H54 (cell line): Measurements from ENCODE around the gene CECR2.

Experiments used
- DNase-seq: peaks from one replicate; pipeline ENCODE4 v3.0.0; 2011; ENCODE audit warnings: low spot score, mixed read lengths; ENCODE audit not compliant: insufficient read length
- FAIRE-seq: peaks from 3 replicates; lab custom pipeline; 2011; peaks lifted over from hg19 to GRCh38; lab: Jason Lieb, UNC
- POLR2A ChIP-seq: IDR thresholded peaks from 2 replicates; pipeline ENCODE4 v1.6.1; 2011; ENCODE audit warnings: low read depth, mild to moderate bottlenecking, low read length

The CECR2 gene

GRCh38 chr22:17579535-17579981 lies 210.3 kb downstream of the CECR2 start:
- FAIRE-seq = no peak
- no peak for TF ChIP-seq POLR2A
- DNase-seq = no peak

- FAIRE-seq = no peak
Measured at GRCh38 chr22:17580441-17581031, 211.3 kb downstream of the CECR2 start.

GRCh38 chr22:17581056-17581455 lies 211.8 kb downstream of the CECR2 start:
- DNase-seq = no peak
- TF ChIP-seq POLR2A = no peak
- no peak for FAIRE-seq

More at GRCh38 chr22:17580441-17581031, 211.3 kb downstream of the CECR2 start:
- no peak for TF ChIP-seq POLR2A
- DNase-seq = no peak

DNA sequence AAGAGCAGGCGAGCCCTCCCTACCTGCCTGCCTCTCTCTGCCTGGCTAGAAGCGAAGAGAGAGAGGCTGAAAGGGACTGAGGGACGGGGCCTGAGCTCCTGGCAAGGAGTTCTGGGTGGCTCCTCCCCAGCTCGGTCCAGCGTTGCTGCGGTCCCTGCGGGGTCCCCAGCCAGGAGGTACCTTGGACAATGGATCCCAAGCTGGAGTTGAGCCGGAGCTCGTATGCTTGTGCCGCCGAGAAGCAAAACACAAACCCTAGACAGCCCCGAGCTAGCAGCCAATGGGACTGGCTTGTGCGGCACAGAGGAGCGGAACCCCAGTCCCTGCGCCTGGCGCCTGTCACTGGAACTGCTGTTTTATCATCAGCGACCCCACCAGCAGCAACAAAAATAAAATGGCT lies 212.4 kb downstream of the CECR2 start:
- TF ChIP-seq POLR2A = no peak
- DNase-seq (no peak), FAIRE-seq (no peak)

- no peak for TF ChIP-seq POLR2A
- DNase-seq = no peak
- FAIRE-seq = no peak
Measured at GRCh38 chr22:17583151-17583550, 213.9 kb downstream of the CECR2 start.

- FAIRE-seq = no peak
- DNase-seq = no peak
- no peak for TF ChIP-seq POLR2A
Measured at GRCh38 chr22:17586831-17587440, 217.7 kb downstream of the CECR2 start.

DNA sequence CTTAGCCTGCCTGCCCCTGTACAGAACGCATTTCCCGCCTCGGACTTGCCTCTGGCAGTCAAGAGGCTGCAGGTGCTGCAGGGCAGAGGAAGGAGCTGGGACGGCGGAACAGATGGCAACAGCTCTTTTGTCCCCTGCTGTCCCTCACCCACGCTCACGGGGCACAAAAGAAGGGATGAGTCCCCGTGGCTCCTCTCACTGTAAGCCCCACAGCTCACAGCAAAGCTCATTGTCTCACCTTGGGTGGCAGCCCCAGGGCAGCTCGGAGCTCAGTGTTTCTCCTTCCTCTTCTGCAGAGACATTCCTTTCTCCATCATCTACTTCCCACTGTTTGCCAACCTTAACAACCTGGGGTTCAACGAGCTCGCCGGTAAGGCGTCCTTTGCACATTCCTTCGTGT lies 218.4 kb downstream of the CECR2 start:
- TF ChIP-seq POLR2A = no peak
- DNase-seq (no peak), FAIRE-seq (no peak)

DNA sequence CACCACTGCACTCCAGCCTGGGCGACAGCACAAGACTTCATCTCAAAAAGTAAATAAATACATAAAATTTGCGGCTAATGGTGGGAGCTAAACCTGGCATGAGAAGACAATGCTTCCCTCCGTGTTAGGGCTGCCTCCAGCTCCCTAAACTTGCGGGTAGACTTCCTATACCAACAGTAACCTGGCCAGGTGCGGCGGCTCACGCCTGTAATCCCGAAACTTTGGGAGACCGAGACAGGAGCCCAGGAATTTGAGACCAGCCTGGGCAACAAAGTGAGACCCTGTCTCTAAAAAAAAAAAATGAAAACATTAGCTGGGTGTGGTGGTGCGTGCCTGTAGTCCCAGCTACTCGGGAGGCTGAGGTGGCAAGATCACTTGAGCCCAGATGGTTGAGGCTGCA lies 219.3 kb downstream of the CECR2 start:
- FAIRE-seq = no peak
- DNase-seq = no peak
- no peak for TF ChIP-seq POLR2A

- TF ChIP-seq POLR2A = no peak
- DNase-seq (no peak), FAIRE-seq (no peak)
Measured at GRCh38 chr22:17589810-17590375, 220.6 kb downstream of the CECR2 start.

DNA sequence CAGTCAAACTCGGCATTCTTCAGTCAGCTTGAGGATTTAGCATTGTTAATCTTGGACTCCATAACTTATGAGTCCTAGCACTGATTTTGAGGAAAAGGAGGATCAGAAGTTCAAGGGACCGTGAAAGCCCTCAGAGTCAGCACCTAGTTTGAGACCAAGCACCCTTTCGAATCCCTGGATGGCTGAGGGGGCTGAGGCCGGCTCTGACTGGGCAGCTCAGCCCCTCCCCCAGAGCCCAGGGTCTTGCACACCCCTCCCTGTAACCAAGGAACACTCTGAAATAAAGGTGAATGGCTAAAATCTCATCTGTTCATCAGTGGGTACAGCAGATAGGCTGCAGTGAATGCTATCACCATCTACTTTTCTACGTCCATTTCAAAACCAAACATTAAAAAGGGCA lies 221.3 kb downstream of the CECR2 start:
- no peak for DNase-seq
- no peak for TF ChIP-seq POLR2A
- FAIRE-seq = no peak

- TF ChIP-seq POLR2A = no peak
- DNase-seq = no peak
- FAIRE-seq = no peak
Measured at GRCh38 chr22:17592201-17592600, 222.9 kb downstream of the CECR2 start.

DNA sequence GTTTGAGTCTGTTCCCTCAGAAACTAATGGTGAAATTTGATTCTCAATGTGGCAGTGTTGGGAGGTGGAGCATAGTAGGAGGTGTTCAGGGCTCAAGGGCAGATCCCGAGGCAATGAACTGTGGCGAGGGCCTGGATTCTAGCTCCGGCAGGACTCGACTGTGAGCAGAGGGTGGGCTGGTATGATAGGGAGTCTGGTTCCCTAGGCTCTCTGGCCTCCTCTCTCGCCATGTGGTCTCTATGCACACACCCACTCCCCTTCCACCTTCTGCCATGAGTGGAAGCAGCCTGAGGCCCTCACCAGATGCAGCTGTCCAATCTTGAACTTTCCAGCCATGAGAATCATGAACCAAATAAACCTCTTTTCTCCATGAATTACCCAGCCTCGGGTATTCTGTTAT lies 227.0 kb downstream of the CECR2 start:
- DNase-seq (no peak), FAIRE-seq (no peak)
- no peak for TF ChIP-seq POLR2A

GRCh38 chr22:17597217-17597616 lies 228.0 kb downstream of the CECR2 start:
- no peak for DNase-seq
- TF ChIP-seq POLR2A = no peak
- FAIRE-seq = no peak

- DNase-seq (no peak), FAIRE-seq (no peak)
- no peak for TF ChIP-seq POLR2A
Measured at GRCh38 chr22:17598318-17598717, 229.1 kb downstream of the CECR2 start.

DNA sequence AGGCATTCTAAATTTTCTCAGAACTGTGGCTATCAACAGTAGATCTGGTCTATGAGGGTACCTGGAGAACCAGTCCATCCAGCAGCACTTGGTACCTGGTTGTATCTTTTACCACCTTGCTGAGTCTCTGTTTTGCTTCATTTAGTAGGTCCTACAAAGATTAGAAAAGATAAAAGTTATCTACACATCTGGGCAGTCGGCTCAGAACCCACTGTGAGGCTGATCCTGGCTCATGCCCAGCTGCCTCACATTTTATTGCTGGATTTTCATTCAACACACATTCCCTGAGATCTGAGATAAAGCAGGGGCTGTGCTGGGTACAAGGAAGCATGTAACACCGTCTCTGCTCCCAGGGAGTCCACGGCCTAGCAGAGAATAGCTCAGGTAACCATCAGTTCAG lies 231.8 kb downstream of the CECR2 start:
- DNase-seq (no peak), FAIRE-seq (no peak)
- TF ChIP-seq POLR2A = no peak

DNA sequence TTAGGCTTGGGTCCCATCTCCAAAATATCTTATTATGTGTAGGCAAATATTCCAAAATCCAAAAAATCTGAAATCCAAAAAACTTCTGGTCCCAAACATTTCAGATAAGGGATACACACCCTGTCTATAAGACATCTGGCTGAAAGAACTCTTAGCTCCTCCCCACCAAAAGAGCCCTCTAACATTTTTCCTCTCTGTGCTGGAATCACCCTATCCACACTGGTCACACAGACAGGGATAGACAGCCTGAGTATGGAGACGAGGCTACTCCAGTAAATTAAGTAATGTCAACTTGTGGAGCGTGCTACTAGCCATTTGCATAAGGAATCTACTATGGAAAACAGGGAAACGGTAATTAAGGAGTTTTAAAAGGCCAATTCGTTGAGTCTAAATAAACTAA lies 234.4 kb downstream of the CECR2 start:
- no peak for TF ChIP-seq POLR2A
- no peak for DNase-seq
- FAIRE-seq = no peak
